ENCODE data around the gene SGPP2.

The SGPP2 gene

DNA sequence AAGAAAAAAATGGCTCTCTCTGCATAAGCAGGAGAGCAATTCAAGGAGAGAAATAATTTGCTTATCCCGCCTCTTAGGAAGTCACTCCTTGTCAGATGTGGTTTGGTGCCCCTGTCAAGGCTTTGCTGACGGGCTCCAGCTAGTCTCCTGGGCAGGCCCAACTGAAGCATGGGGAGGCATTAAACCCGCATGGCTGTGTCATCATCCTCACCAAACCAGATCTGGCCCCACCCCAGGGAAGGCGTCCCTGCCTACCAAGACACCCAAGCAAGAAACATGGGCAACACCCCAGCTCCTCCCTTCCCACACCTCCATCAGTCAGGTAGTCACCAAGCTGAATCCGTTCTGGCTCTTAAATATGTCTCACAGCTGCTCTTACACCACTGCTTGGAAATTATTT is 108.0 kb downstream of the SGPP2 start:
- Histone ChIP-seq H3K36me3 (replicated peaks; ENCODE audit: insufficient read depth, low read length) (no peaks in the 10 kb centered on the region), H3K4me3 (ENCODE audit: low read length) (no peak overlapping the region), H3K27me3 (replicated peaks; ENCODE audit: insufficient read depth, low read length) (no peaks in the 10 kb centered on the region), H4K20me1 (ENCODE audit: insufficient read depth, low read length) (no peaks in the 10 kb centered on the region), H3K27ac (ENCODE audit: low read length) (no peak overlapping the region), H2AFZ (ENCODE audit: low read length) (no peak overlapping the region), H3F3A (ENCODE audit: insufficient read depth, low read length) (no peaks in the 10 kb centered on the region), H3K4me1 (ENCODE audit: low read length) (no peaks in the 10 kb centered on the region), H3K79me2 (ENCODE audit: low read length) (no peaks in the 10 kb centered on the region), H3K4me2 (ENCODE audit: low read depth, low read length) (no peak overlapping the region), H3K9ac (ENCODE audit: low read length) (no peak overlapping the region), H3K9me3 (replicated peaks; ENCODE audit: insufficient read depth, low read length) (no peaks in the 10 kb centered on the region), H3K9me2 (replicated peaks; ENCODE audit: insufficient read depth, low read length) (no peaks in the 10 kb centered on the region)
- TF ChIP-seq, protein P1, sequence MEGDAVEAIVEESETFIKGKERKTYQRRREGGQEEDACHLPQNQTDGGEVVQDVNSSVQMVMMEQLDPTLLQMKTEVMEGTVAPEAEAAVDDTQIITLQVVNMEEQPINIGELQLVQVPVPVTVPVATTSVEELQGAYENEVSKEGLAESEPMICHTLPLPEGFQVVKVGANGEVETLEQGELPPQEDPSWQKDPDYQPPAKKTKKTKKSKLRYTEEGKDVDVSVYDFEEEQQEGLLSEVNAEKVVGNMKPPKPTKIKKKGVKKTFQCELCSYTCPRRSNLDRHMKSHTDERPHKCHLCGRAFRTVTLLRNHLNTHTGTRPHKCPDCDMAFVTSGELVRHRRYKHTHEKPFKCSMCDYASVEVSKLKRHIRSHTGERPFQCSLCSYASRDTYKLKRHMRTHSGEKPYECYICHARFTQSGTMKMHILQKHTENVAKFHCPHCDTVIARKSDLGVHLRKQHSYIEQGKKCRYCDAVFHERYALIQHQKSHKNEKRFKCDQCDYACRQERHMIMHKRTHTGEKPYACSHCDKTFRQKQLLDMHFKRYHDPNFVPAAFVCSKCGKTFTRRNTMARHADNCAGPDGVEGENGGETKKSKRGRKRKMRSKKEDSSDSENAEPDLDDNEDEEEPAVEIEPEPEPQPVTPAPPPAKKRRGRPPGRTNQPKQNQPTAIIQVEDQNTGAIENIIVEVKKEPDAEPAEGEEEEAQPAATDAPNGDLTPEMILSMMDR (IDR thresholded peaks at IDR 0.05; ENCODE audit: low read length) = no peak
- TF ChIP-seq EZH2phosphoT487 (IDR thresholded peaks at IDR 0.05; ENCODE audit: low read length) (no peak), EZH2 (optimal IDR thresholded peaks at IDR 0.05; ENCODE audit: low read depth, low read length) (no peak)
- no peak for DNase-seq

DNA sequence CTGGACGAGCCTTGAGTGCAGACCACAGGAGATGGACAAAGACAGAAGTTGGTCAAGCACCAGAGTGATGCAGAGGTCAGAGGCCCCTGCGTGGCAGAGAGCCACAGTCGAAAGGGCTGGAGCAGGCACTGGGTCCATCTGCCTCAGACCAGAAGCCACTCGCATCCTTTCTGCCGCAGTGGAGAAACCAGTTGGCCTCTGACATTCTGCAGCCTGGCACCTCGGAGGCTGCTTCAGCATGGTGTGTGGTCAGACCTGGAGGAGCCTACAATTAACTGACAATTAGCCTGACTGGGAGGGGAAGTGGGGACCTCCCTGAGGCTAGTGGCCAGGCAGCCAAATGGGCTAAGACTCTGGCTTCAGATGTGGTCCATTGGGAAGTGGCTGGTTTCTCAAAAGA is 111.1 kb downstream of the SGPP2 start:
- Histone ChIP-seq H3K36me3 (replicated peaks; ENCODE audit: insufficient read depth, low read length) (no peaks in the 10 kb centered on the region), H3K4me1 (ENCODE audit: low read length) (no peaks in the 10 kb centered on the region), H3K27me3 (replicated peaks; ENCODE audit: insufficient read depth, low read length) (no peaks in the 10 kb centered on the region), H3K79me2 (ENCODE audit: low read length) (no peaks in the 10 kb centered on the region), H3K9me3 (replicated peaks; ENCODE audit: insufficient read depth, low read length) (no peaks in the 10 kb centered on the region), H2AFZ (ENCODE audit: low read length) (no peak overlapping the region), H4K20me1 (ENCODE audit: insufficient read depth, low read length) (no peaks in the 10 kb centered on the region), H3K4me2 (ENCODE audit: low read depth, low read length) (peak overlapping the region; percentile 2; the same call in 1 of the 2 replicates), H3K9ac (ENCODE audit: low read length) (no peak overlapping the region), H3F3A (ENCODE audit: insufficient read depth, low read length) (no peaks in the 10 kb centered on the region), H3K9me2 (replicated peaks; ENCODE audit: insufficient read depth, low read length) (no peaks in the 10 kb centered on the region), H3K27ac (ENCODE audit: low read length) (no peak overlapping the region), H3K4me3 (ENCODE audit: low read length) (no peak overlapping the region)
- DNase-seq = no peak
- TF ChIP-seq EZH2 (optimal IDR thresholded peaks at IDR 0.05; ENCODE audit: low read depth, low read length) = no peak
- TF ChIP-seq, protein P1 (IDR thresholded peaks at IDR 0.05; ENCODE audit: low read length) = no peak
- no peak for TF ChIP-seq EZH2phosphoT487 (IDR thresholded peaks at IDR 0.05; ENCODE audit: low read length)

DNA sequence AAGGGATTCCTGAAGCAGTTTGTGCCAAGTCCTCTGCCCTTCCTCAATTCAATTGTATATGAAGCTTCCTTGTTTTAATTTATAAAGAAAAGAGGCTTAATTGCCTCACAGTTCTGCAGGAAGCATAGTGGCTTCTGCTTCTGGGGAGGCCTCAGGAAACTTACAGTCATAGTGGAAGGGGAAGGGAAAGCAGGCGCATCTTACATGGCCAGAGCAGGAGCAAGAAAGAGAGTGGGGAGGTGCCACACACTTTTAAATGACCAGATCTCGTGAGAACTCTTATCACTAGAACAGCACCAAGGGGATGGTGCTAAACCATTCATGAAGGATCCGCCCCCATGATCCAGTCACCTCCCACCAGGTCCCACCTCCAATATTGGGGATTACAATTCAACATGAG is 114.2 kb downstream of the SGPP2 start:
- no peak overlapping the region for H3K27ac ChIP-seq (ENCODE audit: low read length)
- no peak overlapping the region for H3K9ac ChIP-seq (ENCODE audit: low read length)
- H3K27me3 ChIP-seq (replicated peaks; ENCODE audit: insufficient read depth, low read length) = no peaks in the 10 kb centered on the region
- H3K9me3 ChIP-seq (replicated peaks; ENCODE audit: insufficient read depth, low read length) = no peaks in the 10 kb centered on the region
- no peak for DNase-seq
- H3K4me2 ChIP-seq (ENCODE audit: low read depth, low read length) = no peak overlapping the region
- H3K9me2 ChIP-seq (replicated peaks; ENCODE audit: insufficient read depth, low read length) = no peaks in the 10 kb centered on the region
- no peaks in the 10 kb centered on the region for H3K79me2 ChIP-seq (ENCODE audit: low read length)
- no peaks in the 10 kb centered on the region for H4K20me1 ChIP-seq (ENCODE audit: insufficient read depth, low read length)
- no peak overlapping the region for H2AFZ ChIP-seq (ENCODE audit: low read length)
- H3K4me3 ChIP-seq (ENCODE audit: low read length) = no peak overlapping the region
- no peaks in the 10 kb centered on the region for H3K4me1 ChIP-seq (ENCODE audit: low read length)
- TF ChIP-seq, protein P1 (IDR thresholded peaks at IDR 0.05; ENCODE audit: low read length) = no peak
- TF ChIP-seq EZH2phosphoT487 (IDR thresholded peaks at IDR 0.05; ENCODE audit: low read length) = no peak
- no peak for TF ChIP-seq EZH2 (optimal IDR thresholded peaks at IDR 0.05; ENCODE audit: low read depth, low read length)
- no peaks in the 10 kb centered on the region for H3F3A ChIP-seq (ENCODE audit: insufficient read depth, low read length)
- no peaks in the 10 kb centered on the region for H3K36me3 ChIP-seq (replicated peaks; ENCODE audit: insufficient read depth, low read length)
